Measurements from ENCODE around the gene FDX2. TPM values are rescaled to one million over a fixed set of nuclear protein-coding genes. Genes with fewer than 3 reads are reported as not detected.

FDX2 gene
- total and polyA plus RNA-seq, 2 of the 8 experiments (the other 6 are each of a cell fraction or from before 2014, with no cell fraction given), result 27.0 to 64.4 TPM

- TF ChIP-seq TCF12 (IDR thresholded peaks at IDR 0.05; ENCODE audit: low read depth, low read length), result no peak
- TF ChIP-seq SUZ12 (IDR thresholded peaks at IDR 0.05; ENCODE audit: low read length), result peak; percentile 46; the same call in 1 of the 2 replicates
- TF ChIP-seq RAD21 (IDR thresholded peaks at IDR 0.05 in 1 of 2, conservative IDR thresholded peaks at IDR 0.05 in 1 of 2; ENCODE audit: low read depth in 2 of 2, low read length in 2 of 2), result peak; percentile 94 to 97
- no peak for TF ChIP-seq ASH2L (IDR thresholded peaks at IDR 0.05; ENCODE audit: low read length)
- no peak; a peak in 1 of 3 replicates for TF ChIP-seq EP300 (IDR thresholded peaks at IDR 0.05; ENCODE audit: borderline replicate concordance in 1 of 2, low read depth in 2 of 2, low read length in 2 of 2)
- TF ChIP-seq CEBPB (IDR thresholded peaks at IDR 0.05; ENCODE audit: low read depth, low read length), result no peak
- no peak for TF ChIP-seq GTF2F1 (IDR thresholded peaks at IDR 0.05; ENCODE audit: borderline replicate concordance, low read depth, low read length)
- TF ChIP-seq BRCA1 (IDR thresholded peaks at IDR 0.05; ENCODE audit: low read depth, low read length), result no peak
- TF ChIP-seq POLR2AphosphoS5 (IDR thresholded peaks at IDR 0.05; ENCODE audit: low read depth, low read length), result no peak
- no peak for TF ChIP-seq CBX5 (IDR thresholded peaks at IDR 0.05; ENCODE audit: low read depth, low read length)
- TF ChIP-seq SIN3A (conservative IDR thresholded peaks at IDR 0.05 in 1 of 2, IDR thresholded peaks at IDR 0.05 in 1 of 2; ENCODE audit: low read depth in 1 of 2, low read length in 2 of 2), result peak in 1 of 2 experiments; percentile 48; a peak in 1 of 4 replicates
- 0 out of 2 replicates have a peak, but pooled peaks have one; percentile 10 for TF ChIP-seq RFX5 (IDR thresholded peaks at IDR 0.05; ENCODE audit: borderline replicate concordance, low read depth, low read length)
- TF ChIP-seq NANOG (IDR thresholded peaks at IDR 0.05; ENCODE audit: insufficient read depth, low read depth, low read length, poor library complexity, severe bottlenecking), result peak; percentile 30
- TF ChIP-seq ATF2 (IDR thresholded peaks at IDR 0.05; ENCODE audit: low read length), result no peak
- TF ChIP-seq SAP30 (IDR thresholded peaks at IDR 0.05; ENCODE audit: insufficient read depth, insufficient replicate concordance, low read length), result no peak
- peak; percentile 51 for TF ChIP-seq ATF3 (IDR thresholded peaks at IDR 0.05; ENCODE audit: insufficient read depth, low read depth, low read length)
- no peak for TF ChIP-seq TBP (IDR thresholded peaks at IDR 0.05; ENCODE audit: low read depth, low read length)
- peak; percentile 78; the same call in 1 of the 2 replicates for TF ChIP-seq KDM1A (IDR thresholded peaks at IDR 0.05; ENCODE audit: borderline replicate concordance, low read length)
- no peak for TF ChIP-seq SIRT6 (IDR thresholded peaks at IDR 0.05; ENCODE audit: low read length)
- no peak for TF ChIP-seq POU5F1 (IDR thresholded peaks at IDR 0.05; ENCODE audit: low read depth, low read length)
- TF ChIP-seq POLR2A (IDR thresholded peaks at IDR 0.05; ENCODE audit: control extremely low read depth in 1 of 2, low read depth in 2 of 2, low read length in 2 of 2), result no peak
Observed at GRCh38 chr19:10269333-10270179, 46.3 kb downstream of the FDX2 start (continued).
